ENCODE measurements around the gene BTG1.

BTG1 gene

GRCh38 chr12:92132288-92132687, 13.4 kb downstream of the BTG1 start:
- DNase-seq: no peak

- no peak for DNase-seq
These were observed 14.6 kb downstream of the BTG1 start for GRCh38 chr12:92130999-92131398.

GRCh38 chr12:92129609-92130008, 16.0 kb downstream of the BTG1 start:
- no peak for DNase-seq

GRCh38 chr12:92128612-92129011, 17.0 kb downstream of the BTG1 start:
- no peak for DNase-seq

GRCh38 chr12:92124689-92125029, 21.0 kb downstream of the BTG1 start:
- no peak for DNase-seq

GRCh38 chr12:92123780-92124688, 21.6 kb downstream of the BTG1 start:
- no peak for DNase-seq

GRCh38 chr12:92122941-92123779, 22.5 kb downstream of the BTG1 start:
- DNase-seq: no peak

- no peak for DNase-seq
These were observed 23.8 kb downstream of the BTG1 start for GRCh38 chr12:92121826-92122225.

GRCh38 chr12:92118826-92119536, 26.7 kb downstream of the BTG1 start:
- DNase-seq: no peak

GRCh38 chr12:92114834-92115233, 30.8 kb downstream of the BTG1 start:
- no peak for DNase-seq

- no peak for DNase-seq
These were observed 34.4 kb downstream of the BTG1 start for GRCh38 chr12:92111256-92111655.

- no peak for DNase-seq
These were observed 35.5 kb downstream of the BTG1 start for GRCh38 chr12:92110083-92110640.

- no peak for DNase-seq
These were observed 36.0 kb downstream of the BTG1 start for GRCh38 chr12:92109613-92110012.

GRCh38 chr12:92108651-92109050, 37.0 kb downstream of the BTG1 start:
- no peak for DNase-seq

GRCh38 chr12:92107621-92108131, 38.0 kb downstream of the BTG1 start:
- no peak for DNase-seq

GRCh38 chr12:92107094-92107493, 38.6 kb downstream of the BTG1 start:
- no peak for DNase-seq

- DNase-seq: no peak
These were observed 40.0 kb downstream of the BTG1 start for GRCh38 chr12:92105676-92106075.

- DNase-seq: no peak
These were observed 40.5 kb downstream of the BTG1 start for GRCh38 chr12:92105110-92105509.

- no peak for DNase-seq
These were observed 43.0 kb downstream of the BTG1 start for GRCh38 chr12:92102606-92103005.

- no peak for DNase-seq
These were observed 46.9 kb downstream of the BTG1 start for GRCh38 chr12:92098594-92099380.

- DNase-seq: no peak
These were observed 49.1 kb downstream of the BTG1 start for GRCh38 chr12:92096346-92097136.

Measured in activated gamma-delta T cell treated with Interleukin-2 at 50 U/mL for 16 hours (primary cell).